Hematopoietic multipotent progenitor cell treated with erythropoietin and hydrocortisone succinate and interleukin-3 and kit ligand, for 15 days (in vitro differentiated cells): ENCODE data around the gene CAMK2N2.

Experiments used
- DNase-seq: peaks from one replicate; pipeline ENCODE4 v3.0.0-alpha.2; 2015; ENCODE audit warnings: low spot score

The CAMK2N2 gene

GRCh38 chr3:184211718-184212117 lies 49.6 kb downstream of the CAMK2N2 start:
- no peak for DNase-seq

GRCh38 chr3:184211297-184211696 lies 50.1 kb downstream of the CAMK2N2 start:
- no peak for DNase-seq
